NAMALWA (cell line): ENCODE results near the gene PNPLA5.
"Not testable (repeated sequence)": the region's sequence is repeated elsewhere in the genome, so short reads cannot be mapped to it uniquely, and the experiment has no call there.

Experiments
- DNase-seq: peaks from one replicate; pipeline ENCODE4 v3.0.0-alpha.2; 2015; ENCODE audit warnings: low spot score

PNPLA5 gene

DNA sequence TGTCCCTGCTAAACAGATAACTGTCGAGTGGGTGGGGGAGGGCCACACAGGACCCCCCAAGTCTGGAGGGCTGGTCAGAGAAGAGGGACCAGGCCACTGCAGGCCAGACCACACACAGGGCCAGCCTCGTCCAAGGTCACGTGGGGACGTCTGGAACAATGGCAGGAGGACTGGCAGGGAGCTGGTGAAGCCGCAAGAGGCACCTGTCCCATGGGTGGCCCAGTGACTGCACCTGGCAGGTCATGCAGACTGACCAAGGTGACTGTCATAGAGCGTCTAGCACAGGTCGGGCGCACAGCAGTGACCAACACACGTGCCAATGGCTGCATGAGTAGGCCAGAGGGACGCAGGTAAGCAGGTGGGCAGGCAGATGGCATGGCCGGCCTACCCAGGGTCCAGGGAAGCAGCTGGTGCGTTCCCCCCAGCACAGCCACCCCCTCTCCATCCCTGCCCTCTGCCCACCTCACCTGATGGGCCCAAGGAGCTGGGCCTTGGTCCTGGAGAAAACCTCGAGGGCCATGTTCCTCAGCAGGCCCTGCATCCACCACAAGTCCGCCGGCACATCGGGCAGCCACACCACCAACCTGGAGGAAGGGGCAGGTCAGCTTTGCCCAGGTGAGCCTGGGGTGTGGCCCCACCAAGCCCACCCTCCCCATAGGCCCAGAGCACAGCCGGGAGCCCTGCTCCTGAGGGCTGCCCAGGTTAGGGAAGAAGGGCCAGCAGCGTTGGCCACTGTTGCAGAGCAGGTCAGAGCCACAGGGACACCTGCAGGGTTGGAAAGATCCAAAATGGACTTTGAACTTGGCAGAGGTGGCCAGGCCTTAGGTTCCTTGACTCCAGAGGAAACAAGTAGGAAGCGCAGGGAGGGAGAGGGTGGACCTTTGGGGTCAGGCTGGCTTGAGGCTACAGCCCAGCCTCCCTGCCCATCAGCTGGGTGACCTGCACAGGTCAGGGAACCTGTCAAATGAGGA is 10.4 kb downstream of the PNPLA5 start:
- DNase-seq = no peak

DNA sequence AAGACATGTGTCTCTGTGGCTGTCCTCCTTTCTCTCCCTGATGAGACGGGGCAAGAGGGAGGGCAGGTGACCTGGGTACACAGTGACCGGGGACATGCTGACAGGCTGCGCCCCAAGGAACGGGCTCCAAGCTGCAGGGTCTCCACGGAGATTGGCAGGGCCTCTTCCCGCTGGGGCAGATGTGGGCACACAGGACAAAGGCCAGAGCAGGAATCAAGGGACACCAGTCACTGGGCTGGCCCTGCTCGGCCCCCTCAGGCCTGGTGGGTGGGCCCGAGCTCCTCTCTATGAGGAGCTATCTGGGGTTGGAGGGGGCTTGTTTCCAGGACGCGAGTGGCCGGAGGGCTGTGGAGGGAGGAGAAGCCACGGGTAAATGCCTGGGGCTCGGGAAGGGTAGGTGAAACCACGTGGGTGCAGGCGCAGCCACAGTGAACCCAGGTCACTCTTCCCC is 11.2 kb downstream of the PNPLA5 start:
- DNase-seq = no peak

DNA sequence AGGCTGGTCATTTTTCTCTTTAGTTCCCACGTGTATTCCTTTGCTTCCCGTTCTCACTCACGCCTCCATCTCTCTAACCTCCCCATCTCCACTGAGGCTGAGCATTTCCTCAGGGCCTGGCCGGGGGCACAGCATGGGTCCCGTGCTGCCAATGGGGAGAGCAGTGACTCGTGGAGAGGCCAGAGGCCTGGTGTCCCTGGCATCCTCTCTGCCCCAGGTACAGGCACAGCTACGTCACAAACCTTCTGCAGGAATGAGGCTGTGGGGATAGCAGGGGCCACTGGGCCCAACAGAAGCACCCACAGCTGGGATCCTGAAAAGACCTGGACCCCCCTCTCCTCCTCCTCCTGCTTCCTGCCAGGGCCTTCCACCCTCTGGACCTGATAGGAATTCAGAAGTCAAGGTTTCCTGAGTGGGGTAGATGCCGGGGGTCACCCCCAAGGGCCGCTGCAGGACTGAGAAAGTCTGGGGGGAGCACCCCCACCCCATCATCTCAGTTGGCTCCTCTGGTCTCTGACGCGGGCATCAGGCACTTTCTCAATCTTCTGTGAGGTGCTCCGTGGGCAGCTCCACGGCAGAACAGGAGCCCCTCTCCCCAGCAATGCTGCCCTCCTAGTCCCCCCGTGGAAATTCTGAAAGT is 11.8 kb downstream of the PNPLA5 start:
- DNase-seq = no peak

DNA sequence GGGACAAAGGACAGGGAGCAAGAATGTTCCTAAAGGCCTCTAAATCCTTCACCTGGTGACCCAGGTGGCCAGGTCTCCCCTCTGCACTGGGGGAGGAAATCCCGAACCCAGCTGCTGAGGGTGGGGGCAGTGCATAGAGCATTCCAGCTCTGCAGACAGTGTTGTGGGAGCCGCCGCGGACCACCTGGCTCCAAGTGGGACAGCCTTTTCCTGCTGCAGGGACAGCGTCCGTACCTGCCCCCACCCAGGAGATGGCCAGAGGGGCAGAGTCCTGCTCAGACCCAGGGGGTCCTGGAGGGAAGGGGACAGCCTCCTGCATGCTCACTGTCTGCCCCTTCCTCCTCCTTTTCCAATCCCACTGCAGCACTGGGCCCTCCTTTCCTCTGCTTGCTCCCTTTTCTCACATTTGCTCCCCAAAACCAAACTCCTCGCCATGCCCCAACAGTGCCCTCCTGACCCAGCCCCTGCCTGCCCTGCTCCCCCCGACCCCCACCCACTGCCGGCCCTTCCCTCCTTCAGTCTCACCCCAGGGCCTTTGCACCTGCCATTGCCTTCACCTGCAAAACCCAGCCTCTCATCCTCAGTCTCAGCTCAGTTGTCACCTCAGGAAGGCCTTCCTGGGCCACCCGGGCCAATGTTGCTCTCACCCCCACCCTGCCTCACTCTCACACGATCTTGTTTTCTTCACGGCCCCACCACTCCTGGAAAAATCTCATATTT is 12.8 kb downstream of the PNPLA5 start:
- DNase-seq = no peak

DNA sequence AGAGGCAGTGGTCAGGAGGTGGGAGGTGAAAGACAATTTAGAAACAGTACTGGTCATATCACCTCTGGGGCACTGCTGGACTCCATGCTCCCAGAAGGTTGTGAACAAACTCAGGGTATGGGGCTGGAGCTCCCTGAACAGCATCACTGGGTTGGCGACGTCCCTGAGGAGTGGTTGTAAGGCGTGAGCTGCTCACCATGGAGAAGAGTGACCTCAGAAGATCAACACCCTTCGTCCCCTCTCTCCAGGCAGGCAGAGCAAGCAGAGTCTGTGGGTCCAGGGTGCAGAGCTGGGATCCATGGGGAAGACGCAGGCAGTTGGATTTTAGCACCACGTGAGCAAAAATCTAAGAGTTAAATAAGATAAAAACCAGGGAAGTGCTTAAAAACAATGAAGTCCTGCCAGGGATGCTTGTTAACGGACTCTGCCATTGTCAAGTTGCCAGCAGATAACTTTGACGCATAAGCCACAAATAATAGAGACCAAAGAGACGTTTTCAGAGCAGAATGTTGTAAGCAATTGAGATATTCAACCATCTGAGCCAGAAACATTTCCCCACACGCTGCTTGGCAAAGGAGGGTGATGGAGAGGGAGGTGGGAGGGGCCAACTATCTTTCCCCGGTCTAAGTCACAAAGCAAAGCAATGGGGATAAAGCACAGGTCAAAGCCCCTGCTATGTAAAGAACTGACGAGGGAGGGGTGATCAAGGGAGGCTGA is 13.6 kb downstream of the PNPLA5 start:
- DNase-seq = no peak

DNA sequence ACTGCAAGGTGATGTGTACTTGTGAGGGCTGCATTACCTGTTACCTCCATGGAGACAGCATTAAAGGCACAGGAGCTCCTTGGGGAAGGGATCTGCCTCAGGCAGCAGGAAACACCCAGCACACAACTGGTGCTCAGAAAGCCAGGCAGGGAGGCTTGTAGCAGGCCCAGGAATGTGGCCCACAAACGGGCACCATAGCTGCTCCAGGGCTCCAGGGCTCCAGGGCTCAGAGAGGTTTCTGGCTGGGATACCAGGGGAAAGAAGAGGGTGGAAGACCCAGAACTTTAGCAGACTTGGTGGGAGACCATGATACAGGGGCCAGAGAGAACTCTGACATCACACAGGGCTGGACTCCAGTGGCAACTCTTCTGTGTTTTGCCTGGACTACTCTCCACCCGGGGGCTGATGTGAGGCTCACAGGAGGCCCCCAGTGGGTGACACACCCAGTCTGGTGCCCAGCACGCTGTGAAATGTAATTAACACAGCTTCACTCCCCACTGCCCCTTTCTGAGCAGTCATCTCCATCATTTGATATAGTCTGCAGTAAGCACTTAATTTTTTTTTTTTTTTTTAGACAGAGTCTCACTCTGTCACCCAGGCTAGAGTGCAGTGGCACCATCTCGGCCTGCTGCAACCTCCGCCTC is 14.8 kb downstream of the PNPLA5 start:
- DNase-seq = no peak

DNA sequence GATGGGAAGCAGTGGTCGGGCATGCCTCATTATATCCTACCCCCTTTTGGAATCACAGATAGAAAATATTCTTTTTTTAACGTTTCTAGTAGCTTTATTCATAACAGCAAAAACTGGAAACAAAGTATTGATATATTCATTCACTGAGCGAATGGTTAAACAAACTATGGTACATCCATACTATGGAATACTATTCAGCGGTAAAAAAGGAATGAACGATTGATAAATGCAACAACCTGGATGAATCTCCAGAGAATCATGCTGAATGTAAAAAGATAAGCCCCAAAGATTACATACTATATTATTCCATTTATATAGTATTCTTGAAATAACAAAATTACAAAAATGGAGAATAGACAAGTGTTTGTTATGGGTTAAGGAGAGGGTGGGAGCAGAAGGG is 22.0 kb downstream of the PNPLA5 start:
- no peak for DNase-seq

DNA sequence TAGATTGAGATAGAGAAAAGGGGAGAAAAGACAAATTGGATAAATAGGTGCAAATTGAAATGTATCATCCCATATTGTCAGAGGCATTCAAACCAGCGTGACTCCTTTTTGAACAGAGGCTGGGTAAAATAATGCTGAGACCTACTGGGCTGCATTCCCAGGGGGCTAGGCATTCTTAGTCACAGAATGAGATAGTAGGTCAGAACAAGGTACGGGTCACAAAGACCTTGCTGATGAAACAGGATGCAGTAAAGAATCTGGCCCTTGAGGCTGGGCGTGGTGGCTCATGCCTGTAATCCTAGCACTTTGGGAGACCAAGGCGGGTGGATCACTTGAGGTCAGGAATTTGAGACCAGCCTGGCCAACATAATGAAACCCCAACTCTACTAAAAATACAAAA is 22.8 kb downstream of the PNPLA5 start:
- not testable (repeated sequence) for DNase-seq

DNA sequence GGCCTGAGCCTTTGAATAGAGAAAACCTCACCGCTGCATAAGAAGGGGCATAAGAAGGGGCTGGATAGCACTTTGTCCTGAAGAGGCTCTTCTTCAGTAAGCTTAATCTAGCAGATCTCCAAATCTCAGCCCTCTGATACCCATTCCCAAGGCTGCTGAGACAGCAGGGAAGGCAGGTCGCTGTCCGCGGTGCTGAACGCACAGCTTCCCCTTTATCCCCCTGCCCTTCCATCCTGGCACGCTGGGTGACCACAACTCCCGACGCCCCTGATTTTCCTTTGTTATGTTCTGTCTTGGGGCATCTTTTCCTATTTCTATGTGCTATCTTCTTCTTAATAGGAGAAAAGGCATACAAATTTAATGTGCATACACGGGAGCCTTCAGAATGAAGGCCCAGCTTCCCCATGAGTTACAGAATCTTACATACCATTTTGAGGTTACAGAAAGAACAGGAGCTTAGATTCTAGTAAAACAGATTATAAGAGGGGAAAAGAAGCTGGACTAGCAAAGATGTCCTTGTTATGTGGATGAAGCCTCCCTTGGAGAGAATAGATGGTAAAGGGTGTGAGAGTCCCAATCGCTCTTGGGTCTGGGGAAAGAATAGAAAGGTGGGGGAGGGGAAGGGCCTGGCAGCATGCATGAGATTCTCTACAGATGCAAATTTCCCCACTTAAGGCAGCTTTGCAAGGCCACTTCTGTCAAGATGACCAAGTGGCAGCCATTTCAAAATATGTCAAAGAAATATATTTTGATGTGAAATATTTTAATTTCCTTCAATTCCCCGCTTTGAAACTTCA is 23.8 kb downstream of the PNPLA5 start:
- DNase-seq = peak; percentile 36

DNA sequence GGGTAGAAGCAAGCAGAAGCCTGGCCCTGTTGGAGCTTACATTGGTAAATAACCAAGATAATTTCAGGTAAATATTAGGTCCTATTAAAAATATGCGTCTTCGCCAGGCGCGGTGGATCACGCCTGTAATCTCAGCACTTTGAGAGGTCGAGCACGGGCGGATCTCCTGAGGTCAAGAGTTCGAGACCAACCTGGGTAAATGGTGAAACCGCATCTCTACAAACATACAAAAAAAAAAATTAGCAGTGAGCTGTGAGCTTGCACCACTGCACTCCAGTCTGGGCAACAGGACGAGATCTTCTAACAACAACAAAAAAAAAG is 29.0 kb downstream of the PNPLA5 start:
- DNase-seq = no peak

DNA sequence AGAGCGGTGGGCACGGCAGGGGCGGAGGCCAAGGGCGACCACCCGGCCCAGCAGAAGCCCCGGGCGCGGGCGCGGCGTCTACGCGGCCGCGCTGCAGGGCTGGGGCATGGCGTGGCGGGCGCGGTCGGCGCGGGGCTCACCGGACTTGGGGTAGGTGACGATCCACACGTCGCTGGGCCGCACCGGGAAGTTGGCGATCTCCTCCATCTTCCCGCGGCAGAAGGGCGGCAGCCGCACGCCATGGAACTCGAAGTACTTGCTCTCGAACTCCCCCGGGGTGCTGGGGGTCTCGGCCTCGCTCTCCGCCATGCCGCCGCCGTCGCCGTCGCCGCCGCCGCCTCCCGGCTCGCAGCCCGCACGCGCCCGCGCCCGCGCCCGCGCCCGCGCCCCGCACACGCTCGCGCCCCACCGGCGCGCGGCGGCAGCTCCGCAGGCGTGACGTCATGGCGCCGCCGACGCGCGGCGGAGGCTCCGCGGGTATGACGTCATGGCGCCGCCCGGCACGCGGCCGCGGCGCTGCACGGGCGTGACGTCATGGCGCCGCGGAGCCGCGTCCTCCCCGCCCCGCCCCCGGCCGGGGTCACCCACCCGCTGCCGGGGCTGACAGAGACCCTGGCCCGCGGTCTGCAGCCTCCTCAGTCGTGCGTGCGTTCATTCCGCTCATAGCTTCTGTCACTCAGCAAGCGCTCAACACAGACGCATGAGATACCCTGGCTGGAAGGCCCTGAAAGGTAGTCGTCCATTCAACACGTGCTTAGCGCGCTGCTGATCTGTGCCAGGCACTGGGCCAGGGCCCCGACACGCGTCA is 29.5 kb downstream of the PNPLA5 start, which contains the start of gene SULT4A1:
TSS of gene SULT4A1 (minus strand) at position 440 of the 808 bp plus-strand sequence. CDS start at position 309, 131 bp downstream.
- no peak for DNase-seq

DNA sequence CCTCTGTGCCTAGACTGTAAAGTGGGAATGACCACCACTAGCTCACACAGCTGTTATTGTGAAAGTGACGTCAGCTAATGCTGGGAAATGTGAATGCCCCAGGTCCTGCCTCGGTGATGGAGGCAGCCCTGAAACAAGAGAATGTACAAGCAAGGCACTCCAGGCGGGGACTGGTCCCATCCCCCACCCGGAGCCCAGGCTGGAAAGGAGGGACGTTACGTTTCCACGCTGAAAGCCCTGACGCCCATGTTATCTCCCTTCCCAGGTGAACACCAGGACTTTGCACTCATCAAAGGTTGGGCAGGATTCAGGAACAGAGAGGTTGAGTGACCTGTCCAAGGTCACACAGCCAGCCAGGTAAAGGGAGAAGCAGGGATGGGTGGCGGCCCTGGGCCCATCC is 30.3 kb downstream of the PNPLA5 start:
- no peak for DNase-seq

DNA sequence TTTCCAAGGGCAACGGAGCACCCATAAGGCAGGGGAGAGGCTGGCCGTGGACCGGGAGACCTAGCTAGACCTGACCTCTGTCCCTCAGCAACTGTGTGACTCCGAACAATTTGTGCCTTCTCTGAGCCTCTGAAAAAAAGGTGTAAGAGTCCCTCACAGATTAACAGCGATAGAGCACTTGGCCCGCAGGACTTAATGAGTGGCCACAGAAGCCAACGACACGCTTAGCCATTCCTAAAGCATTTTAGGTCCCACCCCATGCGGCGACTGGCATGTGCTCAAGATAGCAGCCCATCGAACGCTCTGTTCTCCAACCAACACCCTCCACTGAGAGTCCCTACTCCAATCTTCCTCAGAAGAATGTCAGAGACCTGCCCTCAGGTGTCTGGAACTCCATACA is 31.0 kb downstream of the PNPLA5 start:
- DNase-seq = no peak

DNA sequence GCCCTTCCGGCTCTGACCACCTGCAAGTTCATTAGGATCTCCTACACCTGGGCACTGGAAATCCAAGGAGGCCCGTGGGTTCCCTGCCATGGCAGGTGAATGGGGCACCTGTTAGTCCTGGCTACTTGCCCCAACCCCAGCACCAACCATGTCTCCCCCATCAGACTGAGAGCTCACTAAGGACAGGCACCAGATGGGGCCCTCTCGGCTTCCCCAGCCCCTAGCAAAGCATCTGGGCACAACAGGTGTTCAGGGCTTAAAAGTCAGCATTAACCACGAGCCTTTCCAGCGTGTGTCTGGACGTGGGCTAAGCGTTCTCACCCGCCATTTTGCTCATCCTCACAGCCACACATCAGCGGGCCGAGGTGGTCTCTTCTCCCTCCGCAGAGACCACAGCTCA is 31.7 kb downstream of the PNPLA5 start:
- no peak for DNase-seq

DNA sequence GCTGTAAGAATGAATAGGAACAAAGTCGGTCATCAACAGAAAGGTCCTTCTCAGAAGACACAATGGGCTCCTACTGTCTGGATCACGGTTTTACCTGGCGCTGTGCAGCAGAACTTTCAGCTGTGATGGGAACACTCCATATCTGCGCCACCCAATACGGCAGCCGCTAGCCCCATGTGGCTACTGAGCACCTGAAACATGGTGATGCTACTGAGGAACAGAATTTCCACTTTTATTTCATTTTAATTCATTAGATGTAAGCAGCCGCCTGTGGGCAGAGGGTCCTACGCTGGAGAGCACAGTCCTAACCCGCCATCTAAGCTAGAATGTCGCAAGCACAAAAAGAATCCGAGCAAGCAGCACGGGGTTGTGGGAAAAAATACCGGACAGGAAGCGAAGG is 32.2 kb downstream of the PNPLA5 start:
- no peak for DNase-seq

DNA sequence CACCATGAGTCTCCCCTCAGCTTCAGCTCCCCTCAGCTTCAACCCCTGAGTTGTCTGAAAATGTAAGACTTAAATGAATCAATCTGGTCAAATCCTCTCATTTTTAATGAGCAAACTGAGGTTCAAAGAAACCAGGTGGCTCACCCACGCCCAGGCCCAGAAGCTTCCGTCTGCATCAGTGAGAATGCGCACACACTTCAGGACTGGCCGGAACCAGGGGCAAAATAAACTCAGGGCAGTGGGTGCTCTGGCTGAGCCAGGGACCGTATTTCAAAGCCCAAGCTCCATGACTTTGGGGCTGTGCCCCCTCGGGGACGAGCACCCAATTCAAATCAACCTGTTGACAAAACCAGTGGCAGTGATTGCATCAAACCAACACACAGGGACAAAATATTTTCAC is 32.6 kb downstream of the PNPLA5 start:
- no peak for DNase-seq

DNA sequence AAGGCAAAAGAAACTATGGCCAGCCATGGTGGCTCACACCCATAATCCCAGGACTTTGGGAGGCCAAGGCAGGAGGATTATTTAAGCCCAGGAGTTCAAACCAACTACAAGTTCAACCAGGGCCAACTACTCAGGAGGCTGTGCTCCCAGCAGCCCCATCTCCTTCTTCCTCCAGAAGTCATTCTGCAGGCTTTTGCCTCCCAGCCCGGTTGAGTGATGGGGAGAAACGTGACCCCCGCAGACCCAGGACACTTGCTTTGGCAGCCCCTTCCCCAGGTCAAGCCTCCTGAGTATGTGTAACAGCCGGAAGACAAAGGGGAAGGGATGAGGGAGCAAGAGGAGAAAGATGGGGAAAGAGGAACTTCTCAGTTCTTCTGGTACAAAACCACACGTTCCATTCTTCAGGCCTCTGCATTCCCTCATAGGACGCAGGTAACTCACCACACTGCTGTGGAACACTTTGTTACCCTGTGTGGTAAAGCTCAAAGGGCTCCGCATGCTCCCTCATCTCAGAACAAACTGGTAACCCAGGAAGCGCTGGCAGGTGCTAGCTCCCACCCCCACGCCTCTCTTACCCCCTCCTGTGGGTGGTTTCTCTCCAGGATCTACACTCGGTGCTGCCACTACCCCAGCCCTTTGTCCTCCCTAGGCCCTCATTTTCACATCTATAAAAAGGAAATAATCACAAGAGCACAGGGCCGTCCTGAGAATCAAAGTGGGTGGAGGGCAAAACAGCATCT is 33.5 kb downstream of the PNPLA5 start:
- no peak for DNase-seq

DNA sequence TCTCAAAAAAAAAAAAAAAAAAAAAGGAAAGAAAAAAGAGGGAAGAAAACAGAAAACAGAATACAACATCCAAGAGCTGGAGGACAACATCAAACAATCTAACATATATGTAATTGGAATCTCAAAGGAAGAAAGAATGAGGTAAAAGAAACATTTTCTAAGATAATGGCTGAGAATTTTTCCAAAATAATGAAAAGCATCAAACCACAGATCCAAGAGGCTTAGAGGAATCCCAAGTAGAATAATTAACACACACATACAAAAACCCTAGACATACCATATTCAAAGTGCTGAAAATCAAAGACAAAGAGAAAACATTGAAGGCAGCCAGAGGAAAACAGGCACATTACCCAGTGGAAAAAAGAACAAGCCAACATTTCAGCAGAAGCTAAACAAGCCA is 34.4 kb downstream of the PNPLA5 start:
- no peak for DNase-seq

DNA sequence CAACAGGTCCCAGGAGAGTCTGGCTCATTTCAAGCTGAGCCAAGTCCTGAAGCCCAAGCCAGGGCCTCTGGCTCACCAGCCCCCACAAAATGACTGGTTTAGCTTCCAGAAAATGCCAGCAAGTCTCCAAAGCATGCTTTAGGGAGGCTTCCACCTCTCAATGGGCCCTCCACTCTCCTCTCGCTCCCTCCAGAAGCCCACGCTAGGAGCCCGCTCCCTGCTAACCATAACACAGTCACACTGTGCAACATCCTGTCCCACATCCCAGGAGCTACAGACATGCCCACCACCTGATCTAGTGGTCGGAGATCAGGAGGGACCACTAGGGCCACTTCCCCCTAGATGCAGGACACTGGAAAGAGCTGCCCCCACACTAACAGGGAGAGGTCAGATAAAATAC is 36.4 kb downstream of the PNPLA5 start:
- DNase-seq = no peak
